ENCODE measurements around the gene KRT6C.
"Not testable (repeated sequence)": the region's sequence is repeated elsewhere in the genome, so short reads cannot be mapped to it uniquely, and the experiment has no call there.

KRT6C gene

DNA sequence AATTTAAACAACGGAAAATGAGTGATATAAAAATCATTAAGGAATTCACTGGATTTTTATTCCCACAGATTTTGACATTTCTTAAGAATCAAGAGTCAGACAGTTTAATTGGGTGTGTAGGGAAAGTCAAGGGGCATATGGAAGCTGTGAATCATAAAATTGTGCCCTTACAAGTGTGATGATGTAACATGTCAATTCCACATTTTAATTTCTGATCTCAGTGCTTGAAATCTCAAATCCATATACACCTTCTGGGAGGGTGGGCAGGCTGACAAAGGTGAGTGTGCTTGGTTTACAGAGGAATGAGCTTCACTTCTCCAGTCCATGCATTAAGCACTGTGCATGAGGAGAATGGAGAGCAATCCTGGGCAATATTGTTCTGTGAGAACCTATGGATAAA lies 20.5 kb upstream of the KRT6C start:
- Histone ChIP-seq H2AFZ (ENCODE audit: low read depth) (no peak overlapping the region), H3K4me2 (no peak overlapping the region), H3K36me3 (ENCODE audit: insufficient read depth) (no peaks in the 10 kb centered on the region), H3K4me1 (ENCODE audit: low read depth, poor library complexity, severe bottlenecking) (no peaks in the 10 kb centered on the region), H4K20me1 (ENCODE audit: insufficient read depth) (no peaks in the 10 kb centered on the region), H3K27me3 (ENCODE audit: insufficient read depth, low read depth) (peaks cover 15% of the 10 kb centered on the region; the same call in 1 of the 2 replicates), H3K79me2 (ENCODE audit: insufficient read depth, low read depth) (no peaks in the 10 kb centered on the region), H3K9ac (no peak overlapping the region), H3K27ac (no peak overlapping the region), H3K4me3 (IDR thresholded peaks at IDR 0.05; ENCODE audit: insufficient read depth, low read depth, low read length) (no peak overlapping the region)
- no peak for TF ChIP-seq CTCF (conservative IDR thresholded peaks at IDR 0.05; ENCODE audit: low read depth, low read length)

DNA sequence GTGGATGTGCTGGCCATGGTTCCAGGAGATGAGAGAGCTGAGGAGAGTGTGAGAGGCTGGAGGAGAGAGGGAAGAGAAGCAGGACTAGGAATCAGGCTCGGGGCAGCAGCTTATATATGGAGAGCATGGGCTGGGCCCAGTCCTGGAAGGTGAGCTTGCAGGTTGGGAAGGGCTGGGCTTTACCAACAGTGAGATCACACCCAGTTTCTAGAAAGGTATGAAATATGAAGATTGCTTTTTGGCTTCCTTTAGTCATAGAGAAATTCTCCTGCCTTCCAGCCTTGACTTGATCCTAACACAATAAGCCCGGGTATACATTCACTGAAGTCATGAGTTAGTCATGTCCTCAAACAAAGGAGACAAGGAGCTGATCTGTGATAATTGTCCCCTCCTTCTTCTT lies 19.6 kb upstream of the KRT6C start, which contains the start of gene KRT6A:
Gene KRT6A (minus strand): TSS at position 86 of the 400 bp plus-strand sequence. CDS start 69 bp downstream, at position 17.
- Histone ChIP-seq H3K79me2 (ENCODE audit: insufficient read depth, low read depth) (no peaks in the 10 kb centered on the region), H3K4me2 (no peak within 1 kb of the TSS), H3K27ac (no peak within 1 kb of the TSS), H3K4me3 (IDR thresholded peaks at IDR 0.05; ENCODE audit: insufficient read depth, low read depth, low read length) (no peak within 1 kb of the TSS), H2AFZ (ENCODE audit: low read depth) (no peak within 1 kb of the TSS), H3K36me3 (ENCODE audit: insufficient read depth) (no peaks in the 10 kb centered on the region), H3K4me1 (ENCODE audit: low read depth, poor library complexity, severe bottlenecking) (no peaks in the 10 kb centered on the region), H4K20me1 (ENCODE audit: insufficient read depth) (no peaks in the 10 kb centered on the region), H3K9ac (no peak within 1 kb of the TSS), H3K27me3 (ENCODE audit: insufficient read depth, low read depth) (peaks cover 15% of the 10 kb centered on the region; the same call in 1 of the 2 replicates)
- no peak for TF ChIP-seq CTCF (conservative IDR thresholded peaks at IDR 0.05; ENCODE audit: low read depth, low read length)

DNA sequence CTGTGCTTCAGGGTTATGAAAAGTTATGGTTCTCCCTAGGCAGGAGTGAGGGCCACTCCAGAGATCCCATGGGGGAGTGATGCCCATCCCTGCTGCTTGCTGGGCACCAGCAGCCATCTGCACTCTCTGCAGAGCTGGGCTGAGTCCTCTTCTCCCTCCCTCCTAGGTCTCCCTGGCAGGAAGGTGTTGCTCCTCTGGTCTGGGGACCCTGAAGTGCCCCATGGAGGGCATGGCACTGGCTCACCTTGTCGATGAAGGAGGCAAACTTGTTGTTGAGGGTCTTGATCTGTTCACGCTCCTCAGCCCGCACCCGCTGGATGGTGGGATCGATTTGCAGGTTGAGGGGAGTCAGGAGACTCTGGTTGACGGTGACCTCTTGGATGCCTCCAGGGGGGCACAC lies 18.8 kb upstream of the KRT6C start:
- not testable (repeated sequence) for H3K4me3 ChIP-seq (IDR thresholded peaks at IDR 0.05; ENCODE audit: insufficient read depth, low read depth, low read length); H3K79me2 ChIP-seq (ENCODE audit: insufficient read depth, low read depth); H3K36me3 ChIP-seq (ENCODE audit: insufficient read depth); H4K20me1 ChIP-seq (ENCODE audit: insufficient read depth); H3K9ac ChIP-seq; H3K4me2 ChIP-seq; H3K4me1 ChIP-seq (ENCODE audit: low read depth, poor library complexity, severe bottlenecking); H3K27ac ChIP-seq; H2AFZ ChIP-seq (ENCODE audit: low read depth)
- H3K27me3 ChIP-seq (ENCODE audit: insufficient read depth, low read depth) = peaks cover 15% of the 10 kb centered on the region; the same call in 1 of the 2 replicates

GRCh38 chr12:52491495-52491894 lies 17.9 kb upstream of the KRT6C start:
- not testable (repeated sequence) for H3K4me2 ChIP-seq; H3K4me1 ChIP-seq (ENCODE audit: low read depth, poor library complexity, severe bottlenecking); H4K20me1 ChIP-seq (ENCODE audit: insufficient read depth); H3K9ac ChIP-seq; H3K27ac ChIP-seq; H2AFZ ChIP-seq (ENCODE audit: low read depth); H3K79me2 ChIP-seq (ENCODE audit: insufficient read depth, low read depth); H3K36me3 ChIP-seq (ENCODE audit: insufficient read depth); H3K4me3 ChIP-seq (IDR thresholded peaks at IDR 0.05; ENCODE audit: insufficient read depth, low read depth, low read length)
- H3K27me3 ChIP-seq (ENCODE audit: insufficient read depth, low read depth) = peaks cover 15% of the 10 kb centered on the region; the same call in 1 of the 2 replicates

GRCh38 chr12:52488736-52489135 lies 15.1 kb upstream of the KRT6C start:
- H3K4me2 ChIP-seq = no peak overlapping the region
- no peak for TF ChIP-seq CTCF (conservative IDR thresholded peaks at IDR 0.05; ENCODE audit: low read depth, low read length)
- H2AFZ ChIP-seq (ENCODE audit: low read depth) = no peak overlapping the region
- H3K79me2 ChIP-seq (ENCODE audit: insufficient read depth, low read depth) = no peaks in the 10 kb centered on the region
- H3K36me3 ChIP-seq (ENCODE audit: insufficient read depth) = no peaks in the 10 kb centered on the region
- H3K27me3 ChIP-seq (ENCODE audit: insufficient read depth, low read depth) = peaks cover 15% of the 10 kb centered on the region; the same call in 1 of the 2 replicates
- H3K27ac ChIP-seq = no peak overlapping the region
- no peaks in the 10 kb centered on the region for H3K4me1 ChIP-seq (ENCODE audit: low read depth, poor library complexity, severe bottlenecking)
- no peak overlapping the region for H3K4me3 ChIP-seq (IDR thresholded peaks at IDR 0.05; ENCODE audit: insufficient read depth, low read depth, low read length)
- no peak overlapping the region for H3K9ac ChIP-seq
- H4K20me1 ChIP-seq (ENCODE audit: insufficient read depth) = no peaks in the 10 kb centered on the region

DNA sequence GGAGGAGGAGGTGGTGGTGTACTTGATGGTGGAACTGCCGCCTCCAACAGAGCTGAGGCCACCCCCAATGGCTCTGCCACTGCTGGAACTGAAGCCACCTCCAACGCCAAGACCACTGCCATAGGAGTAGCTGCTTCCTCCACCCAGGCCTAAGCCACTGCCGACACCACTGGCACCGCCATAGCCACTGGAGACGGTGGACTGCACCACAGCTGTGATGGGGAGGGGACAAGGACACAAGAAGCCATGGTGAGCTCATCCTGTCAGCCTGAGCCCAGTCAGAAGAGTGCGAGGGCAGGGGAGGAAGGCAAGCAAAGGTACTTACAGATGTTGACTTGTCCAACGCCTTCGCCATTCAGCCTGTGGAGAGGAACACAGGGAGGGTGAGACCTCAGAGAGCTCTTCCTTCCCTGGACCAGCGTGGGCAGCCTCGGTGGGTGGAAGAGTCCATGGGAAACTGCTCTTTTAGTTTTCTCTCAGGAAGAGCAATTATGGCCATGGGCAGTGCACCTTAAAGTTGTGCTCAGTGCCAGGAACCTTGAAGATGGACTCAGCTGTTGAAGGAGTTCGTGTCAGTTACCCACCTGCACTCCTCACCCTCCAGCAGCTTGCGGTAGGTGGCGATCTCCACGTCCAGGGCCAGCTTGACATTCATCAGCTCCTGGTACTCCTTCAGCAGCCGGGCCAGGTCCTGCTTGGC lies 14.3 kb upstream of the KRT6C start:
- H3K9ac ChIP-seq; H3K79me2 ChIP-seq (ENCODE audit: insufficient read depth, low read depth); H4K20me1 ChIP-seq (ENCODE audit: insufficient read depth); H2AFZ ChIP-seq (ENCODE audit: low read depth); H3K36me3 ChIP-seq (ENCODE audit: insufficient read depth); H3K4me3 ChIP-seq (IDR thresholded peaks at IDR 0.05; ENCODE audit: insufficient read depth, low read depth, low read length); H3K4me1 ChIP-seq (ENCODE audit: low read depth, poor library complexity, severe bottlenecking); H3K4me2 ChIP-seq; H3K27ac ChIP-seq: not testable (repeated sequence)
- H3K27me3 ChIP-seq (ENCODE audit: insufficient read depth, low read depth) = peaks cover 15% of the 10 kb centered on the region; the same call in 1 of the 2 replicates

Measured in KMS-11 (cell line).